GM12878 (cell line): Measurements from ENCODE around the gene ZNF613. TPM values are rescaled to one million over a fixed set of nuclear protein-coding genes. Genes with fewer than 3 reads are reported as not detected.

ENCODE experiments used
- ATAC-seq: fragments of 200-7000 bp; cut with Tn5 transposase; 3 replicates; pipeline ENCODE4 v1.9.1; 2020; ENCODE audit warnings: mild to moderate bottlenecking, moderate library complexity
- BruUV-seq: library from RNA; stranded (reverse); fragments of 400-500 nt; replicated peaks from 2 replicates; lab custom pipeline; 2021; lab: Mats Ljungman, UMichigan
- CTCF ChIA-PET: fragments of 300-600 bp; sonication (Branson Sonifier 250); formaldehyde crosslinking; extraction: SDS; loops from one replicate; lab custom pipeline; 2021; ENCODE audit warnings: inconsistent platforms; lab: Yijun Ruan, JAX
- POLR2A ChIA-PET: fragments of 350-600 bp; formaldehyde crosslinking; extraction: SDS; loops from one replicate; lab custom pipeline; 2021; ENCODE audit warnings: inconsistent platforms; lab: Charles Lee
- RAD21 ChIA-PET: fragments of 300-600 bp; sonication (Branson Sonifier 250); formaldehyde crosslinking; loops from one replicate; lab custom pipeline; 2023; ENCODE audit warnings: antibody characterized with exemption; ENCODE audit not compliant: unreplicated experiment; lab: Charles Lee
- SMC1A ChIA-PET: fragments of 300-600 bp; sonication (Branson Sonifier 250); formaldehyde crosslinking; loops from one replicate; lab custom pipeline; 2023; ENCODE audit not compliant: unreplicated experiment, uncharacterized antibody; lab: Charles Lee
- DNase-seq: peaks from one replicate; pipeline ENCODE4 v3.0.0-alpha.2; 2011; ENCODE audit warnings: low read depth, low spot score
- FAIRE-seq: peaks from 3 replicates; lab custom pipeline; 2011; peaks lifted over from hg19 to GRCh38; lab: Jason Lieb, UNC
- H2AFZ ChIP-seq: 2 replicates; pipeline ENCODE4 v1.6.0; 2011; ENCODE audit warnings: low read depth, low read length, control low read depth; ENCODE audit not compliant: control insufficient read depth
- H3K27ac ChIP-seq: 2 replicates; pipeline ENCODE4 v1.5.1; 2011; ENCODE audit warnings: control low read depth; ENCODE audit not compliant: control insufficient read depth, insufficient read depth
- H3K27me3 ChIP-seq, 2 experiments: replicated peaks in 1 of 2; 2 replicates each; pipeline versions ENCODE4 v1.6.0 to v1.6.1; 2011; ENCODE audit warnings: low read length in 1 of 2; ENCODE audit not compliant: control insufficient read depth in 2 of 2, insufficient read depth in 2 of 2
- H3K36me3 ChIP-seq, 2 experiments: 2 replicates each; pipeline ENCODE4 v1.5.1; 2011; ENCODE audit warnings: low read length in 1 of 2; ENCODE audit not compliant: control insufficient read depth in 2 of 2, insufficient read depth in 2 of 2
- H3K4me1 ChIP-seq: 2 replicates; pipeline ENCODE4 v1.6.1; 2011; ENCODE audit warnings: mild to moderate bottlenecking, low read length, moderate library complexity, mixed read lengths; ENCODE audit not compliant: control insufficient read depth, insufficient read depth
- H3K4me2 ChIP-seq: 2 replicates; pipeline ENCODE4 v1.6.0; 2011; ENCODE audit warnings: control low read depth; ENCODE audit not compliant: control insufficient read depth, insufficient read depth
- H3K4me3 ChIP-seq: fragments of 200-600 bp; sonication (generic); 2 replicates; pipeline ENCODE4 v1.5.1; 2016
- H3K79me2 ChIP-seq: 2 replicates; pipeline ENCODE4 v1.6.0; 2011; ENCODE audit warnings: low read length; ENCODE audit not compliant: control insufficient read depth, insufficient read depth
- H3K9ac ChIP-seq: 2 replicates; pipeline ENCODE4 v1.8.0; 2011; ENCODE audit warnings: low read length, control low read depth, mixed read lengths; ENCODE audit not compliant: control insufficient read depth, insufficient read depth
- H3K9me3 ChIP-seq: replicated peaks from 3 replicates; pipeline ENCODE4 v1.5.1; 2011; ENCODE audit warnings: mild to moderate bottlenecking, low read length; ENCODE audit not compliant: control insufficient read depth, insufficient read depth
- H4K20me1 ChIP-seq: 2 replicates; pipeline ENCODE4 v1.6.0; 2011; ENCODE audit not compliant: control insufficient read depth, insufficient read depth
- BMI1 ChIP-seq: fragments of 450-650 bp; IDR thresholded peaks from 2 replicates; pipeline ENCODE4 v1.6.1; 2016; ENCODE audit warnings: mild to moderate bottlenecking, moderate library complexity, borderline replicate concordance
- CBX5 ChIP-seq: sonication (generic); IDR thresholded peaks from 2 replicates; pipeline ENCODE4 v1.6.1; 2016; ENCODE audit warnings: low read depth, moderate library complexity, mild to moderate bottlenecking, inconsistent platforms
- ESRRA ChIP-seq: IDR thresholded peaks from 2 replicates; pipeline ENCODE4 v1.6.1; 2012; ENCODE audit warnings: mild to moderate bottlenecking, low read length, improper control_type of control experiment
- ETV6 ChIP-seq, 2 experiments: fragments of 450-650 bp in 1 of 2; IDR thresholded peaks in 1 of 2; conservative IDR thresholded peaks in 1 of 2; 2 replicates each; pipeline ENCODE4 v1.6.1; 2014; ENCODE audit warnings: antibody characterized with exemption in 1 of 2, borderline replicate concordance in 1 of 2, low read depth in 1 of 2, mild to moderate bottlenecking in 1 of 2, moderate library complexity in 1 of 2
- FOXK2 ChIP-seq: fragments of 450-650 bp; IDR thresholded peaks from 2 replicates; pipeline ENCODE4 v1.6.1; 2017; ENCODE audit warnings: mild to moderate bottlenecking, moderate library complexity
- HDAC6 ChIP-seq: fragments of 200-600 bp; sonication (generic); IDR thresholded peaks from one replicate; pipeline ENCODE4 v1.8.0; 2017; ENCODE audit warnings: antibody characterized with exemption; ENCODE audit not compliant: unreplicated experiment
- IKZF2 ChIP-seq, 2 experiments: fragments of 450-650 bp; IDR thresholded peaks; 2 replicates each; pipeline ENCODE4 v1.6.1; 2017; ENCODE audit warnings: mild to moderate bottlenecking in 2 of 2, moderate library complexity in 2 of 2
- NFYB ChIP-seq: IDR thresholded peaks from 2 replicates; pipeline ENCODE4 v1.6.1; 2011; ENCODE audit warnings: low read depth, mild to moderate bottlenecking, low read length, improper control_type of control experiment, moderate library complexity; ENCODE audit not compliant: insufficient read depth
- NR2F1 ChIP-seq: fragments of 450-650 bp; conservative IDR thresholded peaks from 2 replicates; pipeline ENCODE4 v1.6.1; 2017; ENCODE audit warnings: mild to moderate bottlenecking
- PAX8 ChIP-seq: fragments of 450-650 bp; IDR thresholded peaks from 2 replicates; pipeline ENCODE4 v1.6.1; 2017; ENCODE audit warnings: mild to moderate bottlenecking, moderate library complexity
- POLR2A ChIP-seq: IDR thresholded peaks from 2 replicates; pipeline ENCODE4 v1.6.1; 2011; ENCODE audit warnings: low read depth, mild to moderate bottlenecking, low read length
- RB1 ChIP-seq: fragments of 450-650 bp; formaldehyde crosslinking; IDR thresholded peaks from 2 replicates; pipeline ENCODE4 v1.6.1; 2017; ENCODE audit warnings: mild to moderate bottlenecking, borderline replicate concordance
- RCOR1 ChIP-seq: conservative IDR thresholded peaks from 2 replicates; pipeline ENCODE4 v1.6.1; 2012; ENCODE audit warnings: low read depth, low read length, improper control_type of control experiment
- YBX1 ChIP-seq: fragments of 450-650 bp; IDR thresholded peaks from 2 replicates; pipeline ENCODE4 v1.6.1; 2016; ENCODE audit warnings: antibody characterized with exemption
- YY1 ChIP-seq: IDR thresholded peaks from 2 replicates; pipeline ENCODE4 v1.6.1; 2011; ENCODE audit warnings: low read depth, mild to moderate bottlenecking, low read length
- WGBS: methylation state at CpG from one replicate; pipeline ENCODE4 v1.1.6; 2016; ENCODE audit warnings: low lambda C conversion rate; ENCODE audit not compliant: insufficient replicate concordance, insufficient coverage; ENCODE audit errors: missing lambda C conversion rate; 5-methylcytosine and 5-hydroxymethylcytosine counted together
- in situ Hi-C: fragments of 300-500 bp; cut with MboI; formaldehyde crosslinking; loops from 9 replicates; pipeline ENCODE4 v1.14.3; 2018; ENCODE audit warnings: mixed read lengths
- intact Hi-C: fragments of 100-400 bp; cut with micrococcal nuclease; formaldehyde crosslinking; loops from one replicate; pipeline ENCODE4 v1.14.2; 2022; ENCODE audit not compliant: unreplicated experiment
- polyA plus RNA-seq, 11 experiments: library from polyadenylated mRNA; depleted of rRNA in 4 of 11; unstranded in 6 of 11; stranded (reverse) in 5 of 11; fragments of >200 nt; fragmentation: Nextera tagmentation in 4 of 11; fragmentation: Illumina TruSeq in 1 of 11; extraction: Ambion mirVana in 4 of 11; extraction: Trizol in 1 of 11; gene quantifications; 1 replicate in 1 of 11; 2 replicates in 10 of 11; pipeline versions ENCODE4 v1.2.1 to v1.2.3, GENCODE V29; 2011 to 2016; ENCODE audit warnings: inconsistent platforms in 2 of 11, missing spikeins in 2 of 11, low read depth in 1 of 11
- total RNA-seq, 4 experiments: library from RNA; depleted of rRNA in 3 of 4; stranded (reverse); fragments of >200 nt in 3 of 4; fragmentation: Illumina TruSeq in 1 of 4; extraction: Trizol in 1 of 4; gene quantifications; 2 replicates each; pipeline versions ENCODE4 v1.2.1 to v1.2.3, GENCODE V29; 2013 to 2021
- TF ChIP-seq, protein P1 (sequence below): fragments of 450-650 bp; IDR thresholded peaks from 2 replicates; pipeline ENCODE4 v1.6.1; 2017; ENCODE audit warnings: low read depth, mild to moderate bottlenecking, moderate library complexity
- TF ChIP-seq, protein P2 (sequence below): IDR thresholded peaks from 2 replicates; pipeline ENCODE4 v1.6.1; 2012; ENCODE audit warnings: low read depth, low read length, improper control_type of control experiment
- TF ChIP-seq, protein P3 (sequence below): IDR thresholded peaks from 2 replicates; pipeline ENCODE4 v1.6.1; 2011; ENCODE audit warnings: borderline replicate concordance, low read depth, mild to moderate bottlenecking, moderate library complexity, low read length; ENCODE audit not compliant: insufficient read depth, poor library complexity, severe bottlenecking

Gene ZNF613
- total and polyA plus RNA-seq, 10 of the 15 experiments (the other 5 are each of a cell fraction or from before 2014, with no cell fraction given) = 3.3 to 7.8 (median 5.0) TPM

DNA sequence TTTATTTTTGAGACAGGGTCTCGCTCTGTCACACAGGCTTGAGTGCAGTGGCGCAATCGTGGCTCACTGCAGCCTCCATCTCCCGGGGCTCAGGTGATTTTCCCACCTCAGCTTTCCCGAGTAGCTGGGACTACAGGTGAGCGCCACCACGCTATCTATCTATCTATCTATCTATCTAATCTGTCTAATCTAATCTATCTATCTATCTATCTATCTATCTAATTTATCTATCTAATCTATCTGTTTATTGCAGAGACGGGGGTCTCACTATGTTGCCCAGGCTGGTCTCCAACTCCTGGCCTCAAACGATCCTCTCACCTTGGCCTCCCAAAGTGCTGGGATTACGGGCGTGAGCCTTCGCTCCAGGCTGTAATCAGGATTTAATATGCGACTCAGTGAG, 587 bp downstream of the ZNF613 start:
- intact Hi-C loops (loop anchor here (2.0 to 10.0 kb wide), 3 partner anchors 59 to 309 kb away; partner anchors contain the start of genes ZNF350 and ZNF432), in situ Hi-C loops (no loop called here)
- BruUV-seq = no TSS peak
- ChIA-PET CTCF (no interaction called here), POLR2A (no interaction called here), SMC1A (no interaction called here), RAD21 (no interaction called here)
- H3K4me1 ChIP-seq = 0 out of 2 replicates have a peak, but pooled peaks cover 2% of the 10 kb centered on the region
- TF ChIP-seq NFYB (no peak), RCOR1 (no peak), ETV6 (conservative IDR thresholded peaks at IDR 0.05 in 1 of 2, IDR thresholded peaks at IDR 0.05 in 1 of 2; ENCODE audit: borderline replicate concordance in 1 of 2, low read depth in 1 of 2) (no peak), HDAC6 (no peak), POLR2A (no peak), PAX8 (no peak), BMI1 (no peak), RB1 (no peak), CBX5 (no peak), FOXK2 (no peak), YBX1 (no peak), YY1 (no peak), ESRRA (no peak), IKZF2 (IDR thresholded peaks at IDR 0.05) (no peak), NR2F1 (no peak)
- TF ChIP-seq, protein P1, sequence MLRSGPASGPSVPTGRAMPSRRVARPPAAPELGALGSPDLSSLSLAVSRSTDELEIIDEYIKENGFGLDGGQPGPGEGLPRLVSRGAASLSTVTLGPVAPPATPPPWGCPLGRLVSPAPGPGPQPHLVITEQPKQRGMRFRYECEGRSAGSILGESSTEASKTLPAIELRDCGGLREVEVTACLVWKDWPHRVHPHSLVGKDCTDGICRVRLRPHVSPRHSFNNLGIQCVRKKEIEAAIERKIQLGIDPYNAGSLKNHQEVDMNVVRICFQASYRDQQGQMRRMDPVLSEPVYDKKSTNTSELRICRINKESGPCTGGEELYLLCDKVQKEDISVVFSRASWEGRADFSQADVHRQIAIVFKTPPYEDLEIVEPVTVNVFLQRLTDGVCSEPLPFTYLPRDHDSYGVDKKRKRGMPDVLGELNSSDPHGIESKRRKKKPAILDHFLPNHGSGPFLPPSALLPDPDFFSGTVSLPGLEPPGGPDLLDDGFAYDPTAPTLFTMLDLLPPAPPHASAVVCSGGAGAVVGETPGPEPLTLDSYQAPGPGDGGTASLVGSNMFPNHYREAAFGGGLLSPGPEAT = no peak
- TF ChIP-seq, protein P2, sequence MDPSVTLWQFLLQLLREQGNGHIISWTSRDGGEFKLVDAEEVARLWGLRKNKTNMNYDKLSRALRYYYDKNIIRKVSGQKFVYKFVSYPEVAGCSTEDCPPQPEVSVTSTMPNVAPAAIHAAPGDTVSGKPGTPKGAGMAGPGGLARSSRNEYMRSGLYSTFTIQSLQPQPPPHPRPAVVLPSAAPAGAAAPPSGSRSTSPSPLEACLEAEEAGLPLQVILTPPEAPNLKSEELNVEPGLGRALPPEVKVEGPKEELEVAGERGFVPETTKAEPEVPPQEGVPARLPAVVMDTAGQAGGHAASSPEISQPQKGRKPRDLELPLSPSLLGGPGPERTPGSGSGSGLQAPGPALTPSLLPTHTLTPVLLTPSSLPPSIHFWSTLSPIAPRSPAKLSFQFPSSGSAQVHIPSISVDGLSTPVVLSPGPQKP = no peak
- TF ChIP-seq, protein P3, sequence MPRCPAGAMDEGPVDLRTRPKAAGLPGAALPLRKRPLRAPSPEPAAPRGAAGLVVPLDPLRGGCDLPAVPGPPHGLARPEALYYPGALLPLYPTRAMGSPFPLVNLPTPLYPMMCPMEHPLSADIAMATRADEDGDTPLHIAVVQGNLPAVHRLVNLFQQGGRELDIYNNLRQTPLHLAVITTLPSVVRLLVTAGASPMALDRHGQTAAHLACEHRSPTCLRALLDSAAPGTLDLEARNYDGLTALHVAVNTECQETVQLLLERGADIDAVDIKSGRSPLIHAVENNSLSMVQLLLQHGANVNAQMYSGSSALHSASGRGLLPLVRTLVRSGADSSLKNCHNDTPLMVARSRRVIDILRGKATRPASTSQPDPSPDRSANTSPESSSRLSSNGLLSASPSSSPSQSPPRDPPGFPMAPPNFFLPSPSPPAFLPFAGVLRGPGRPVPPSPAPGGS = no peak
- WGBS = 35% methylated on average over 13 of the region's 13 CpGs
- H3K79me2 ChIP-seq = peaks cover 6% of the 10 kb centered on the region
- H3K27ac ChIP-seq = peak overlapping the region; percentile 70; the same call in 1 of the 2 replicates
- no peak for ATAC-seq
- FAIRE-seq = no peak
- H3K36me3 ChIP-seq = peaks cover under 1 to 7% of the 10 kb centered on the region in 2 experiments; a peak in 3 of 4 replicates
- H3K4me2 ChIP-seq = peak overlapping the region; percentile 28
- no peaks in the 10 kb centered on the region for H3K27me3 ChIP-seq
- peak overlapping the region; percentile 87 for H3K9ac ChIP-seq
- DNase-seq = no peak
- peaks cover 12% of the 10 kb centered on the region; the same call in 2 of the 3 replicates for H3K9me3 ChIP-seq
- no peaks in the 10 kb centered on the region for H4K20me1 ChIP-seq
- H2AFZ ChIP-seq = peak overlapping the region; percentile 100
- peak overlapping the region; percentile 77 for H3K4me3 ChIP-seq
